ENCODE results near the gene GRM8. TPM values are rescaled to one million over a fixed set of nuclear protein-coding genes. Genes with fewer than 3 reads are reported as not detected.

The GRM8 gene
- total RNA-seq, 1 experiment from 2014 or later, result not detected

DNA sequence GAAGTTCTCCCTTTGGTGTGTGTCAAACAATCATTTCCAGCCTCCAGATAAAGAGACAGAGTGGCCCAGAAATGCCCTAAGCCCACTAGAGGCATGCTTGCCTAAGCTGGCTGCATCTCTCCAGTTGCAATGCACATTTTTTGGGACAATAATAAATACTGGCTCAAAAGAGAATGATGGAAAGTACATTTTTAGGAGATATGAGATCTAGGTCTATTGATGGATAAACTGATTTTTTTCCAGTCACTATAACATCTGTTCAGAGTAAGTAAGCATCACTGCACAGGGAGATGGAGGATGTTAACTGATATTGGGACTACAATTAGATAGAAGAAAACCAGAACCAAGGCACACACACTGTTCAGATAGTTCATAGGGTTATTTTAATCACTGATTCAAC, 553.0 kb downstream of the GRM8 start:
- H3K9me2 ChIP-seq (replicated peaks; ENCODE audit: low read length), result no peaks in the 10 kb centered on the region
- no peak overlapping the region for H3K27ac ChIP-seq (ENCODE audit: low read length)
- H3K9me3 ChIP-seq (ENCODE audit: low read length), result no peaks in the 10 kb centered on the region
- DNase-seq (no peak), ATAC-seq (no peak)
- TF ChIP-seq, protein P1, sequence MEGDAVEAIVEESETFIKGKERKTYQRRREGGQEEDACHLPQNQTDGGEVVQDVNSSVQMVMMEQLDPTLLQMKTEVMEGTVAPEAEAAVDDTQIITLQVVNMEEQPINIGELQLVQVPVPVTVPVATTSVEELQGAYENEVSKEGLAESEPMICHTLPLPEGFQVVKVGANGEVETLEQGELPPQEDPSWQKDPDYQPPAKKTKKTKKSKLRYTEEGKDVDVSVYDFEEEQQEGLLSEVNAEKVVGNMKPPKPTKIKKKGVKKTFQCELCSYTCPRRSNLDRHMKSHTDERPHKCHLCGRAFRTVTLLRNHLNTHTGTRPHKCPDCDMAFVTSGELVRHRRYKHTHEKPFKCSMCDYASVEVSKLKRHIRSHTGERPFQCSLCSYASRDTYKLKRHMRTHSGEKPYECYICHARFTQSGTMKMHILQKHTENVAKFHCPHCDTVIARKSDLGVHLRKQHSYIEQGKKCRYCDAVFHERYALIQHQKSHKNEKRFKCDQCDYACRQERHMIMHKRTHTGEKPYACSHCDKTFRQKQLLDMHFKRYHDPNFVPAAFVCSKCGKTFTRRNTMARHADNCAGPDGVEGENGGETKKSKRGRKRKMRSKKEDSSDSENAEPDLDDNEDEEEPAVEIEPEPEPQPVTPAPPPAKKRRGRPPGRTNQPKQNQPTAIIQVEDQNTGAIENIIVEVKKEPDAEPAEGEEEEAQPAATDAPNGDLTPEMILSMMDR (conservative IDR thresholded peaks at IDR 0.05; ENCODE audit: low read depth, low read length), result no peak
- TF ChIP-seq EZH2phosphoT487 (IDR thresholded peaks at IDR 0.05; ENCODE audit: borderline replicate concordance, low read length) (no peak), EZH2 (IDR thresholded peaks at IDR 0.05; ENCODE audit: low read length, unreplicated experiment) (no peak)
- H3K4me3 ChIP-seq (ENCODE audit: low read length), result no peak overlapping the region
- intact Hi-C loops (cut with micrococcal nuclease), result no loop called here
- CTCF ChIA-PET, result no interaction called here
- no peaks in the 10 kb centered on the region for H3F3A ChIP-seq (ENCODE audit: low read length, unreplicated experiment)
- H3K4me1 ChIP-seq (ENCODE audit: insufficient read depth, low read length), result peaks cover 12% of the 10 kb centered on the region
- POLR2A ChIA-PET (ENCODE audit: unreplicated experiment), result no interaction called here
- H3K27me3 ChIP-seq (ENCODE audit: low read length), result no peaks in the 10 kb centered on the region
- no peak overlapping the region for H3K9ac ChIP-seq (ENCODE audit: low read length)
- H3K4me2 ChIP-seq (ENCODE audit: low read length), result no peak overlapping the region
- no peaks in the 10 kb centered on the region for H4K20me1 ChIP-seq (ENCODE audit: low read length)
- H2AFZ ChIP-seq (ENCODE audit: low read length), result no peak overlapping the region
- no TSS peak for BruUV-seq (replicated peaks)
- no peaks in the 10 kb centered on the region for H3K79me2 ChIP-seq (ENCODE audit: low read length)
- no peaks in the 10 kb centered on the region for H3K36me3 ChIP-seq (ENCODE audit: low read depth, low read length)

DNA sequence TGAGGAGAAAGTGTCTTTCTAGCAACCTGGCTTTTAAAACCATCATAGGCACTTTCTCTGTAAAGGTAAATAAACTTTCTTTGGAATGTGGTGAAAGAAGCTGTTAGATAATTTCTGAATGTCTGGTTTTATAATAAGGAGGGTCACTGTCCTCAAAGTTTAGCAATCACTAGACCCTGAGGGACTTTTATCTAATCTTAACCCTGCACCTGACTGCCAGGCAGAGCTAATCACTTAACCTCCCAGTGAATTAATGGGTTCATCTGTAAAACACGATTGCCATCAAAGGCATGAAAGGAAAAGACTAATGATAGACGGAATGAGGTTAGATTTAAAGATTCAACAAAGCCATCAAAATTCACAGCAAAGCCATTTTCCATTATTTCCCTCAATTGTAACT, 553.8 kb downstream of the GRM8 start:
- no peaks in the 10 kb centered on the region for H3K9me3 ChIP-seq (ENCODE audit: low read length)
- no peak overlapping the region for H3K4me3 ChIP-seq (ENCODE audit: low read length)
- H3K9ac ChIP-seq (ENCODE audit: low read length), result no peak overlapping the region
- DNase-seq (no peak), ATAC-seq (no peak)
- H3K79me2 ChIP-seq (ENCODE audit: low read length), result no peaks in the 10 kb centered on the region
- H3F3A ChIP-seq (ENCODE audit: low read length, unreplicated experiment), result no peaks in the 10 kb centered on the region
- no peaks in the 10 kb centered on the region for H3K36me3 ChIP-seq (ENCODE audit: low read depth, low read length)
- ChIA-PET CTCF (no interaction called here), POLR2A (ENCODE audit: unreplicated experiment) (no interaction called here)
- H2AFZ ChIP-seq (ENCODE audit: low read length), result no peak overlapping the region
- peaks cover 12% of the 10 kb centered on the region for H3K4me1 ChIP-seq (ENCODE audit: insufficient read depth, low read length)
- H3K4me2 ChIP-seq (ENCODE audit: low read length), result no peak overlapping the region
- no peak overlapping the region for H3K27ac ChIP-seq (ENCODE audit: low read length)
- H3K9me2 ChIP-seq (replicated peaks; ENCODE audit: low read length), result no peaks in the 10 kb centered on the region
- TF ChIP-seq, protein P1 (conservative IDR thresholded peaks at IDR 0.05; ENCODE audit: low read depth, low read length), result no peak
- TF ChIP-seq EZH2phosphoT487 (IDR thresholded peaks at IDR 0.05; ENCODE audit: borderline replicate concordance, low read length) (no peak), EZH2 (IDR thresholded peaks at IDR 0.05; ENCODE audit: low read length, unreplicated experiment) (no peak)
- H3K27me3 ChIP-seq (ENCODE audit: low read length), result no peaks in the 10 kb centered on the region
- intact Hi-C loops (cut with micrococcal nuclease), result no loop called here
- no peaks in the 10 kb centered on the region for H4K20me1 ChIP-seq (ENCODE audit: low read length)
- no TSS peak for BruUV-seq (replicated peaks)

DNA sequence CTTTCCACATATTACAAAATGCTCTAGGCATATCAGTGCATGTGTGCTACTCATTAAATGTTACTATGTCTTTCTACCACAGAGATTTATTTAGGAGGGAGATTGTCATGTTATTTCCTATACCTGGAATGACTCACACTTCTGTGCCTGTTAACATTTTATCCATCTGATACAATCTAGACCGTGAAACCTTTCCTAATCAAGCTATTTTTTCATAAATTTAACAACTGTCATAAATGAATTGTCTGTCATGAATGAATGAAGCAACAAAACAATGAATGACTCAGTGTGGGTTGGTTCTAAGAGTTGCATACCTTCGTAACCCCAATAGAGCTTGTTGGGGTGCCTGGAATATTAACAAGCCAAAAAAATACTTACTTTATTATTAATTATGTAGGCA, 554.3 kb downstream of the GRM8 start:
- Histone ChIP-seq H3K9me2 (replicated peaks; ENCODE audit: low read length) (no peaks in the 10 kb centered on the region), H3K4me1 (ENCODE audit: insufficient read depth, low read length) (peaks cover 12% of the 10 kb centered on the region), H3K9me3 (ENCODE audit: low read length) (no peaks in the 10 kb centered on the region), H3K9ac (ENCODE audit: low read length) (no peak overlapping the region), H3K27me3 (ENCODE audit: low read length) (no peaks in the 10 kb centered on the region), H3K4me3 (ENCODE audit: low read length) (no peak overlapping the region), H3K36me3 (ENCODE audit: low read depth, low read length) (no peaks in the 10 kb centered on the region), H2AFZ (ENCODE audit: low read length) (no peak overlapping the region), H4K20me1 (ENCODE audit: low read length) (no peaks in the 10 kb centered on the region), H3K4me2 (ENCODE audit: low read length) (no peak overlapping the region), H3K79me2 (ENCODE audit: low read length) (no peaks in the 10 kb centered on the region), H3K27ac (ENCODE audit: low read length) (no peak overlapping the region), H3F3A (ENCODE audit: low read length, unreplicated experiment) (no peaks in the 10 kb centered on the region)
- POLR2A ChIA-PET (ENCODE audit: unreplicated experiment), result no interaction called here
- BruUV-seq (replicated peaks), result no TSS peak
- TF ChIP-seq EZH2 (IDR thresholded peaks at IDR 0.05; ENCODE audit: low read length, unreplicated experiment), result no peak
- TF ChIP-seq, protein P1 (conservative IDR thresholded peaks at IDR 0.05; ENCODE audit: low read depth, low read length), result no peak
- intact Hi-C loops (cut with micrococcal nuclease), result no loop called here
- DNase-seq (peak; percentile 13), ATAC-seq (no peak)
- CTCF ChIA-PET, result no interaction called here

Measured in PC-3 (cell line).